NCI-H748 (cell line): ENCODE results near the gene PXDC1.
A peak's percentile ranks its signal among the peaks of the same experiment; 100 is the strongest.
"Not testable (repeated sequence)": the region's sequence is repeated elsewhere in the genome, so short reads cannot be mapped to it uniquely, and the experiment has no call there.

Experiments used
- DNase-seq: peaks from one replicate; lab custom pipeline; 2025; ENCODE audit not compliant: unreplicated experiment; lab: John Stamatoyannopoulos, UW

PXDC1 gene

DNA sequence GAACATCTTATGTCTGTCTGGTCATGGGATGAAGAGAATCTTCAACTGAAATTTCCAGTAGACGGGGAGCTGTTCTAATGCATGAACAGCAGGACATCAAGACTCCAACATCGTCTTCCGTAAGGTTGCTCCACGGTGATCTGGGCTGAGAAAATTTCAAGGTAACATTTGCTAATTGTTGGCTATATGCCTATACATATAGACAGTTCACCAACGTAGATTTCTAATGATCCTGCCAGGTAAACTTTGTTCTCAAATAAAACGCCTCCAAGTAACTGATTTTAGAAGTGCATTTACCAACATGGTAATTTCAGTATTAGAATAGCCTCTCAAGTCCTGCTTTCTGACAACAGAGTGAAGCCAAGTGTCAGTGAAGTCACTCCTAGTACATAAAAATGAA lies 11.3 kb upstream of the PXDC1 start:
- no peak for DNase-seq

DNA sequence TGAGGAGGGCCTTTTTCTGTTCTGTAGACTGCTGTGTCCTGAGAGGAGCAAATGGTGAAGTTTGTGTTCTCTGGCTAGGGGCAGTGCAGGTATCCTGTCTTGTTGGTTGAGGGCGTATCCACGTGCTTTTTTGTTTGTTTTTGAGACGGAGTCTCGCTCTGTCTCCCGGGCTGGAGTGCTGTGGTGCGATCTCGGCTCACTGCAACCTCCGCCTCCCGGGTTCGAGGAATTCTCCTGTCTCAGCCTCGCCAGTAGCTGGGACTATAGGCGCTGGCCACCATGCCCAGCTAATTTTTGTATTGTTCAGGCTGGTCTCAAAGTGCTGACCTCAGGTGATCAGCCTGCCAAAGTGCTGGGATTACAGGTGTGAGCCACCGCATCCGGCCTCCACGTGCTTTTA lies 10.8 kb upstream of the PXDC1 start:
- no peak for DNase-seq

DNA sequence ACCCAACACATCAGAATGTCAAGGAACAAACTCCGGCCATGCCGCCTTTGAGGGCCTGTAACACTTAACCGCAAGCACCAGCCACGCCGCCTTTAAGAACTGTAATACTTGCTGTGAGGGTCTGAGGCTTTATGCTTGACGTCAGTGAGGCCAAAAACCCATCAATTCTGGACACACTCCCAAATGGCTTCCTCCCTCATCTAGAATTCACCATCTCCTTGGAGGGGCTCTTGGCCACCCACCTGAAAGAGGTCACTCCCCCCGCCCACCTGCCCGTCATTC lies 10.4 kb upstream of the PXDC1 start:
- no peak for DNase-seq

DNA sequence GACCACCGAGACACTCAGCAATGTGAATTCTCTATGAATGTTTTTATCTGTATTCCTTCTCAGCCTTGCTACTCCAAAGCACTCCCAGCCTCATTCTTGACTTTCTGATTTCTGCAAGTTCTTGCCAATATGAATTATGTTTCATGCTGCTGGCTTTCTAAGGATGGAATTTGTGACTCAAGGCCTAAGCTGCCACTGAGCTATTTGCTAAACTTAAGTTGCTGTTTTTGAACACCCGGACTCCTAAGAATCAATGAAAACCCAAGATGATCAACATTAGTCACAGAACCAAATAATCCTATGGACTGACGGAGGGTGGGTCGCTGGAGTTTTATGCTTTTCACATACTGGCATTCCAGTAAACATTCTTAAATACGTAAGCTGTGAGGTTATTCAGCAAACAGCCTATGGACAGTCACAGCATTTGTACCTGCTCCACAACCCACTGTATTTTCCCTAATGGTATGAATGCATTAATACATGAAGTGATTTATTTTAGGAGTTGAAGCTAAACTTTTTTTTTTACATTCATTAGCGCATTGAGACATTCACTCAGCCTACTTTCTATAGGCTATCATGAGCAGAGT lies 8.2 kb upstream of the PXDC1 start:
- DNase-seq: no peak

DNA sequence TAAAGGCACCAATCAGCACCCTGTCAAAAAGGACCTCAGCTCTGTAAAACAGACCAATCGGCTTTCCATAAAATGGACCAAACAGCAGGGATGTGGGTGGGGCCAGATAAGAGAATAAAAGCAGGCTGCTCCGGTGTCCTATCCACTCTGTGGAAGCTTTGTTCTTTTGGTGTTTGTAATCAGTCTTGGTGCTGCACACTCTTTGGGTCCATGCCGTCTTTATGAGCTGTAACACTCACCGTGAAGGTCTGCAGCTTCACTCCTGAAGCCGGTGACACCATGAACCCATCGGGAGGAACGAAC lies 7.3 kb upstream of the PXDC1 start:
- no peak for DNase-seq

DNA sequence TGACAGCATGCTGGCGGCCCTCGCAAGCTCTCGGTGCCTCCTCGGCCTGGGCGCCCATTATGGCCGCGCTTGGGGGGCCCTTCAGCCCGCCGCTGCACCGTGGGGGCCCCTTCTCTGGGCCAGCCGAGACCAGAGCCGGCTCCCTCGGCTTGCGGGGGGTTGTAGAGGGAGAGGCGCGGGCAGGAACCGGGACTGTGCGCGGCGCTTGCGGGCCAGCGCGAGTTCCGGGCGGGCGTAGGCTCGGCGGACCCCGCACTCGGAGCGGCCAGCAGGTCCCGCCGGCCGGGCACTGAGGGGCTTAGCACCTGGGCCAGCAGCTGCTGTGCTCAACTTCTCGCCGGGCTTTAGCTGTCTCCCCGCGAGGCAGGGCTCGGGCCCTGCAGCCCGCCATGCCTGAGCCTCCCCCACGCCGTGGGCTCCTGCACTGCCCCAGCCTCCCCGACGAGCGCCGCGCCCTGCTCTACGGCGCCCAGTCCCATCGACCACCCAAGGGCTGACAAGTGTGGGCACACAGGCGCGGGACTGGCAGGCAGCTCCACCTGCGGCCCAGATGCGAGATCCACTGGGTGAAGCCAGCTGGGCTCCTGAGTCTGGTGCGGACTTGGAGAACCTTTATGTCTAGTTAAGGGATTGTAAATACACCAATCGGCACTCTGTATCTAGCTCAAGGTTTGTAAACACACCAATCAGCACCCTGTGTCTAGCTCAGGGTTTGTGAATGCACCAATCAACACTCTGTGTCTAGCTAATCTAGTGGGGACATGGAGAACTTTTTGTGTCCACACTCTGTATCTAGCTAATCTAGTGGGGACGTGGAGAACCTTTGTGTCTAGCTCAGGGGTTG lies 6.7 kb upstream of the PXDC1 start:
- not testable (repeated sequence) for DNase-seq

DNA sequence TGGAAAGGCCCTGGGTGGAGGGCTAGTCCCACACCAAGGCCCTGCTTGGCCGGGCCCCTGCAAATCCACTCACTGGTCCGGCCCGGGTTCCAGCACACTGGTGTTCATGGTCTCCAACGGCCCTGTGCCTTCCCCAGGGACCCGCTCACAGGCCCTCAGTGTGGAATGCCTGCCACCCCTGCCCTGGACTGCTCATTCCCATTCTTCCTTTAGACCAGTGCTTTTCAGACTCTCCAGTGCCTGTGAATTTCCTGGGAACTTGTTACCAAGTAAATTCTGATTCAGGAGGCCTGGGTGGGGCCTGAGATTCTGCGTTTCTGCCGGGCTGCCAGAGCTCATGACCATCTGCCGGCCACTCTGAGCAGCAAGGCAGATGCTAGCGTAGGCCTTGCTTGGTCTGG lies 5.7 kb upstream of the PXDC1 start:
- DNase-seq: no peak

DNA sequence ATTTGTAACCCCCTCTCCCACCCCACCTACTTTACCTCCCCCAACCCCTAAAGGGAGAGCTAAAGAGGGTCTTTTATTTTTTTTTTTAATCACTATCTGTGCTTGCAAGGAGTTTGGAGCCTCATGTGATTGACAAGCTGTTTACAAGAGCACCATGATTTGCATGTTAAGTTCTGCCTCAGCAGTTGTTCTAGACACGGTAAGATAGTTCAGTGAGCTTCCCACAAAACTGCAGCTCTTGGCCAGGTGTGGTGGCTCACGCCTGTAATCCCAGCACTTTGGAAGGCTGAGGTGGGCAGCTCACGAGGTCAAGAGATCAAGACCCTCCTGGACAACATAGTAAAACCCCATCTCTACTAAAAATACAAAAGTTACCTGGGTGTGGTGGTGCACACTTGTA lies 5.0 kb upstream of the PXDC1 start:
- DNase-seq: no peak

DNA sequence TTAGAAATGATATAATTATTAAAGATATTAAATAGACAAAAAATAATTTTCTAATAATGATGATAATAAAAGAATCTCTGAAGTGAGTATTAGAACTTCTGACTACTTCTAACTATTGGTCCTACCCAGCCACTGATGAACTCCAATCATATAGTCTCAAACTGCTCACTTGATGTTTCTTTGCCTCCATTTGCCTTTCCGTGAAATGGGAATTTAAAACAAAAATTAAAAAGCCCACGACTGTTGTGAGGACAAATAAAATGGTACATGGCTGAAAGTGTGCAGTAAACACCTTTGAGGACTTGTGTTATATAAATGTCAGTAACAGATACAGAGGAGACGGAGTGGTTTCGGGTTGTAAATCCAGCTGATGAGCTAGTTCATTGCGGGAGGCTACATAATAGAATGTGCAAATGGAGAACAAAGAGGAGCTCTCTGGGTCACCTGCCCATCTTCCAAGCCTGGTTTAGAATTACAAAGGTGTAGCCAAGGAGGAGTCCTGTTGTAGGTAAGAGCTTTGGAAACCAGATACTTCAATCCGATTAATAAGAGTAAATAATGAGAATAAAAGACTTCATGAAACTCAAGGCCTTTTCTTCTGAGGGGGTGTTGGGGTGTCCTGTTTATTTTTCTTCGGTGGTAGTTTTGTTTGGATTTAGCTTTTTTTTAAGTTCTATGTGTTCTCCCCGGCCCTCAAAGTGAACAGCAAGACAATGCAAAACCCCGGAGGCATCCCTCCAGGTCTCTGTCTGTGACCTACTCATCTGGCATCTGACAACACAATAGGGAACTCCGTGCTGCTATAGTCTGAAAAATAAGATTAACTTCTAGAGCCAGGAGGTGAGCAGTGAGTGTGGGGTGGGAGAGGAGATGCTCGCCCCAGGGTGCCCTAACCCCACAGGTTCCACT lies 4.4 kb upstream of the PXDC1 start:
- peak; percentile 92 for DNase-seq

DNA sequence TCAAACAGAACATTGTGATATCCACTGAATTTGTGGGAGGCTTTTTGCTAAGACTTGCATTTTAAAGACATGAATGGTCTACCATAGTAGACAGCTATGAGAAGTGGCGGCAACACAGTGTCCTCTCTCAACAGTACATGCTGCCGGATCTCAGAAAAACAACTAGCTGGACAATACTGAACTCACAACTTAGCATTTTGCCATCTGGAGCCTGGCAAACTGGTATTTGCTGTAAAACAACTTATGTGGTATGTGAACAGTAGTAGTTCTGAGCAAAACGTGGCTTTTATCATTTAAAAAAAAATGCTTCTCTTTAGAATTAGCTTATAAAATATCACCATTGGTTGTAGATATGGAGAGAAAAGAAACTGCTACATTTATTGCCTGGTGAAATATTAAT lies 3.3 kb upstream of the PXDC1 start:
- DNase-seq: no peak

DNA sequence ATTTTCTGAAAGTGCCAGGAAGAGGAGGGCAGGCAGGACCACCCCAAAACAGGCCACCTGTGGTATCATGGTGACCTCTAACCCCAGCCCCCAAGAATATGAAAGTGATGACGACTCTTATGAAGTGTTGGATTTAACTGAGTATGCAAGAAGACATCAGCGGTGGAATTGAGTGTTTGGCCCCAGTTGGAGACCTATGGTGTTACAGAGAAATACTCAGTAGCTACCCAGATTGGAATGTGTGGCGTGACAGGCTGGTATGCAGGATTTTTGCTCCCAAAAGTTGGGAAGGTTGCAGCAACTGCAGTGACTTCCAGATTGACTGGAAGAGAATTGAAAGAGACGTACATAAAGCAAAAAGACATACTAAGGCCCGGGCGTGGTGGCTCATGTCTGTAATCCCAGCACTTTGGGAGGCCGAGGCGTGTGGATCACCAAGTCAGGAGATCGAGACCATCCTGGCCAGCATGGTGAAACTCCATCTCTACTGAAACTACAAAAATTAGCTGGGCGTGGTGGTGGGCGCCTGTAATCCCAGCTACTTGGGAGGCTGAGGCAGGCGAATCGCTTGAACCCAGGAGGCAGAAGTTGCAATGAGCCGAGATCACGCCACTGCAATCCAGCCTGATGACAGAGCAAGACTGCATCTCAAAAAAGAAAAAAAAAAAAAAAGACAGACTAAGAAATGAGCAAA lies 2.7 kb upstream of the PXDC1 start:
- not testable (repeated sequence) for DNase-seq

DNA sequence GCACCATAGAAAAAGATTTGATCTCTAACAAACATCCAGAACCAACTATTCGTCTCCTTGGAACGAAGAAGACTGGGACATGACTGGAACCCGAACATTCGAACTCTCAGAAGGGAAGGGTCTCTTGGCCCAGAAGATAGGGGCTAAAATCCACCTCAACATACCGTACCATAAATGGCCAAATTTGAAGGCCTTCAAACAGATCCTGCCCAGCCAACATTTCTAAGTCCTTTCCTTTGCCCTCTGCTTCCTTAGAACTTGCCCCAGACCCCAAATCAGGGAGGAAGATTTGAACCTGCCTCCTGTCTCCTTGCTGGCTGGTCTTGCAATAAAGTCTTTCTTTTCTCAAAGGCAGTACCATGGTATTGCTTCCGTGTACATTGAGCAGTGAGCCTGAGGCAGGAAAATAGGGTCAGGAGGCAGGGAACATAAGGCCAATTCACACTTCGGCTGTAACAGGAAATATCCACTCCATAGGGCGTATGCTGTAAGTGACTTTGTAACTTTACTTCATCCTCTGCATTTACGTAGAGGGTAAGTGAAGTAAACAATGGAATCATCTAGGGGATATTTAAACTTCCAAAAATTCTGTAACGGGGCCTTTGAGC lies 1.8 kb upstream of the PXDC1 start:
- DNase-seq: no peak

DNA sequence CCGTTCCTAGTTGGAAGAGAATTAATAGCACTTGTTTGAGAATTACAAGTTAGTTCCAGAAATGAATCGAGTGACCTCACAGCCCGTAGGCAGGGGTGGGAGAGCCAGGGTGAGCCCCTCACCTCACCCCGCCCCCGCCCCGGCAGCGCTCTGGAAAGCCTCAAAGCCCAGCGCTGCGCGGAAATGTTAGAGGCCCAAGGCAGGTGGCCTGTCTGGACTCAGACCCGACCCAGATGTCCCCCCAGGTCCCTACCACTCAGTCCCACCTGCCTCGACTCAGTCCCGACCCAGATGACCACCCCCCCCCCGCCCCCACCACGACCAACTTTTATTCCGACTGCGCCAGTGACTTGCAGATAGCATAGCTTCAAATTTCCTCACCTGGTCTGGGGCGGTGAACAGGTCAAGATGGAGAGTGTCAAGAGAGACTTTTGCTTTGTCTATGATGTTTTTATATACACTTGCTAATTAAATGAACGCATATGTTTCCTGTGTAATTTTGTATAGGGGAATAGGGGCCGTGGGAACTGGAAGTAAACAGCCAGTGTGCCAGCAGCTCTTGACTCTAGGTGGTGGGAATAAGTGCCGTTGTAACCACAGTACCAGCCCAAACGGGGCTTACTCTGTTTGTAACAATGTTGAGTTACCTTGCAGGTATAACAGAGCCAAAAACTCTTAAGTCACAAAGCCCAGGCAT lies 1.2 kb upstream of the PXDC1 start:
- DNase-seq: peak; percentile 21

DNA sequence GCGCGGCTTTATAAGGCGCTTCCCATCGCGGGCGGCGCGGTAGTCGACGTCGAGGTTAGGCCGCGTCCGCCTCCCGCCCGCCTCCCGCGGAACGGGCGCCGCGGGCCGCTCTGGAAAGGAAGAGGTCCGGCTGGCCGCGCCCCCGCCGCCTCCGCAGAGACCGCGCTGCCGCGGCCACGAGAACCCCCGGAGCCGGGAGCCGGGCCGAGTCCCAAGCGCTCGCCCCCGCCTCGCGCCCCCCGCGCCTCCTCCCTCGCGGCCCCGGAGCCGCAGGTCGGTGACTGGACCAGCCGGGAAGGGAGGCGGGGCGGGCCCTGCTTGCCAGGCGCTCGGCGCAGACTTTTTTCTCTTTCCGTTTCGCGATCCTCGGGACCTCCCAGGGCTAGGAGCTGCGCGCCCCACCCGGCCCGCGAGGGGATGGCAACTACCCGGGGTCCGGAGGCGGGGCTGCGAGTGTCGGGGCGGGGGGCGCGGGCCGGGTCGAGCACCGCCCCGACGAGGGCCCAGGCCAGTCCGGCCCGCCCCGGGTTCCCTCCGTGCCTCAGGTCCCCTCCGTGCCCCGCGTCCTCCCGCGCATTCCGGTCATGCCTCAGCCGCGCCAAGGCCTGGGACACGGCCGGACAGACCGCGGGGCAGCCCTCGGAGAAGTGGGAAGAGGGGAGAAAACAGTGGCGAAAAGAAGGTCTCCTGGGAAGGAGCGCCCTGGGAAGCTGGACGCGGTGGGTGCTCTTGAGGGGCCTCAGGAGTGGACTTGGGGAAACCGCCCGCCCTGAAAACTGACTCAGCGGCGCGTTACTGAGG lies 417 bp upstream of the PXDC1 start:
- peak; percentile 83 for DNase-seq

DNA sequence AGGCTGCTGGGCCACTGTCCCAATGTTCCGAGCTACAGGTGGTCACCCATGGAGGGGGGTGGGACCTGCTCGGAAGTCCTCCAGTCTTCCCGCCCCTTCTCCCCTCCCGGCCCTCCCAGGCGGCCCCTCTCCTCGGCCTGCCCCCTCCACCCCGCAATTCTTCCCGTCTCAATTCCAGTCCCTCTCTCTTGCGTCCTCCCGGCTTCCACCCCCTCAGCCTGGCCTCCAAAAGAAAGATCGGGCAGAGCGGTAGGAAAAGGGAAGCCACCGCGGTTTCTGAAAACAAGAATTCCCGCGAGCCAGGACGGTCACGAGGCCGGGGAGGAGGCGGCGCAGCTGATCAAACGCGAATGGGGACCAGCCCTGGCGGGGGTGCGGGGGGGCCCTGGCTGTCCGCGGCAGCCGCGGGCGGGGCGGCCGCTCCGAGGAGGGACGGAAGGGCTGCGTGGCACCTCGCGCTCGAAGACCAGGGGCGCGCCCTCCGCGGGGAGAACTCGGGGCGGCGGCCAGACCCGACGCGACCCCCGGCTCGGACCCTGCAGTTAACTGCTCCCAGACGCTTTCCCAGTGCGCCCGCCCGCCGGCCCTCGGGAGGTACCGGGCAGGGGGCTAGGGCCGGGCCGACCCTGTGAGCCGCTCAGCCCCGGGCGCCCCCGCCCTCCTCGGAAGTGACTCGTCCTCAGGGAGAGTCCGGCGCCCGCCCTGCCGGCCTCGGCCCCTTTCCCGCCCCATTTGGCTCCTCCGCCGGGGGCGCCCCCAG lies 1.0 kb downstream of the PXDC1 start:
- DNase-seq: peak; percentile 67

DNA sequence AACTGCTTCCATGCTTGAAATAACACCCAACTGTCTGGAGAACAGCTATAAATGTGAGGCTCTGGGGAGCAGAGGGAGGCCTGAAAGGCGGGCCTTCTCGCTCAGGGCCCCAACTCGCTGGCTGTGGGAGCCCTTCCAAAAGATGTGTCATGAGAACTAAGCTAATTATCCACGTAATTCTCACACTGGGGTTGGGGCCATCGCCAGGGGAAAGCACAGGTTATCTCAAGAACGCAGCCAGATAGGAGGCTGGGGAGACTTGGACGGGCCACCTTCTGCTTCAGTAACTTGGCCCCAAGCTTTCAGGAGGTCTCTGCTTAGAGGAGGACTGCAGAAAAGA lies 1.6 kb downstream of the PXDC1 start:
- no peak for DNase-seq

DNA sequence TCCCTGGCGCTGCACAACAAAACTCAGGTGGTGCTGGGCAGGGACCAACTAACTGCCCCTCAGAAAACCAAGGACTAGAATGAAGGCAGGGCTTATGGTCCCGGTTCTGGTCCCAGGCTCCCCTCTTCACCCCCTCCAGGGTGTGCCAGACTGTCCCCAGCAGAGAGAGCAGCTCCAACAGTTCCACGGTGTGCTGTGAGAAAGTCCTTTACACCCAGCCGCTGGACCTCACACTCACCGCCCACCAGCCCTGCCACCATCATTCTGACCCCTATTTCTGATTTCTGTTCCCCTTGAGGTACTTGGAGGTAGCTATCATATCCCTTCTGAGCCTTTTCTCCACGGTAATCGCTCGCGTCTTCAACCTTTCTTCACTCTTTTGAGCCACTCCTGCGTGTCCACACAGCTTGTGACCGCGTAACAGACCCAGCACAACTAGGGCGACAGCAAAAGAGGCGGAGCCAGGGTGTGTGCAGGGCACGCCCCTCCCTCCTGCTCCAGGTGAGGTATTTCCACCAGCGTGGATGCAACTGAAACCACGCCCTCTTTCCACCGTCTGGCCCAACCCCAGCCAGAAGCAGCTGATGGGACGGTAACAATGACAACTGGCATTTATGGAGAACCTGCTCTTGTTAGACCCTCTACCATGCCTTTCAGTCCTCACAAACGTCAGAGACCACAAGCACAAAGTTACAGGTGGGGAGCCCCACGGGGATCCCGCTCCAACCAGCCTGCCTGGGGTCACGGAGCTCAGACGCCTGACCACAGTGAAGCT lies 2.3 kb downstream of the PXDC1 start:
- peak; percentile 64 for DNase-seq
